Endothelial cell (in vitro differentiated cells): ENCODE results near the gene MDK. TPM values are rescaled to one million over a fixed set of nuclear protein-coding genes. Genes with fewer than 3 reads are reported as not detected.

Experiments used
- DNase-seq: peaks from one replicate; pipeline ENCODE4 v3.0.0; 2021; ENCODE audit warnings: low spot score
- H3K27ac Mint-ChIP-seq: one replicate; pipeline ENCODE4 v1.8.0; 2021; ENCODE audit warnings: mixed read lengths, inconsistent platforms; ENCODE audit not compliant: unreplicated experiment
- H3K27me3 Mint-ChIP-seq: one replicate; pipeline ENCODE4 v1.8.0; 2021; ENCODE audit warnings: mild to moderate bottlenecking, moderate library complexity, mixed read lengths, inconsistent platforms; ENCODE audit not compliant: unreplicated experiment
- H3K36me3 Mint-ChIP-seq: one replicate; pipeline ENCODE4 v1.8.0; 2021; ENCODE audit warnings: mild to moderate bottlenecking, low read depth, mixed read lengths, inconsistent platforms; ENCODE audit not compliant: unreplicated experiment
- H3K4me1 Mint-ChIP-seq: one replicate; pipeline ENCODE4 v1.8.0; 2021; ENCODE audit warnings: mild to moderate bottlenecking, mixed read lengths, inconsistent platforms; ENCODE audit not compliant: unreplicated experiment
- H3K4me3 Mint-ChIP-seq: one replicate; pipeline ENCODE4 v1.8.0; 2021; ENCODE audit warnings: mild to moderate bottlenecking, mixed read lengths, inconsistent platforms; ENCODE audit not compliant: unreplicated experiment
- H3K9me3 Mint-ChIP-seq: one replicate; pipeline ENCODE4 v1.8.0; 2021; ENCODE audit warnings: mixed read lengths, inconsistent platforms; ENCODE audit not compliant: unreplicated experiment
- total RNA-seq: library from RNA; stranded (reverse); fragmentation: NEBNext Ultra II Directional; extraction: Animal tissue kit (Norgen Biotek cat#: 25700); gene quantifications from one replicate; pipeline ENCODE4 v1.2.1, GENCODE V29; 2021; ENCODE audit not compliant: unreplicated experiment
- TF ChIP-seq, protein P1 (sequence below): fragments of 200-600 bp; sonication (generic); IDR thresholded peaks from one replicate; pipeline ENCODE4 v1.5.0; 2021; ENCODE audit warnings: antibody characterized with exemption; ENCODE audit not compliant: unreplicated experiment

The MDK gene
- total RNA-seq, 1 donor from 2014 or later: 553 TPM

DNA sequence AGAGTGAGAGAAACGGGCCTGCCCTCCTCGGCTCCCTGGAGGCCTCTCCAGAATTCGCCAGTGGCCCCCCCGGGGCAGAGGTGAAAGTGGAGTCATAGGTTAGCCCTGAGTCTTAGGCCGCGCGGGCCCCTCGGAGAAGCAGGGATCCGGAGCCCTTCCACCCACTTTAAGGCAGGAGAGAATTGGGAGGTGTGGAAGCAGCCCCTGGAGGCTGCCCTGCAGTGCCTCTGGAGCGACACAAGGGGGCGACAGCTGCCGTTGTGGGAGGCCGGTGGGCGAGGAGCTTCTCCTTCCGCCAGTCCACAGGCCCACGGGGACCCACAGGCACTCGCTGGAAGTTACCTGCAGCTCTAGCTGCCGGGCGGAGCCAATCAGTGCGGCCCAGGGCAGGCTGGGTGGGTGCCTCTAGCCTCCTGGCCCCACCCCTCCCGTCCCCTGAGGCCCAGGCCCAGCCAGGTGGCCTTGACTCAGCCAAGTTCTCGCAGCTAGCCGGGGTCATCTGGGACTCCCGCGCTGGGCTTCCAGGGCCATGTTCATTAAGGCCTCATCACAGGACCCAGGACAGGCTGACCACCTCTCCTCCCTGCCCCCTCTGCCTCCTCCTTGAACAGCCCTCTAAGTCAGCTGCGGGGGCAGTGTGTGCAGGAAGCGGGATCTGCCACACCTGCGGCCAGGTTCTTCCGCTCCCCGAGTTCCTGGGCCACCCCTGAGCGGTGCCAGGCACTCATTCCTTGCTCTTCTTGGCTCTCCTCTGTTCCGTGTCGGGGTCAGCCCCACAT, 29.2 kb upstream of the MDK start:
- H3K27ac Mint-ChIP-seq: no peak overlapping the region
- H3K4me1 Mint-ChIP-seq: peaks cover 31% of the 10 kb centered on the region
- no peaks in the 10 kb centered on the region for H3K9me3 Mint-ChIP-seq
- peaks cover 7% of the 10 kb centered on the region for H3K36me3 Mint-ChIP-seq
- TF ChIP-seq, protein P1, sequence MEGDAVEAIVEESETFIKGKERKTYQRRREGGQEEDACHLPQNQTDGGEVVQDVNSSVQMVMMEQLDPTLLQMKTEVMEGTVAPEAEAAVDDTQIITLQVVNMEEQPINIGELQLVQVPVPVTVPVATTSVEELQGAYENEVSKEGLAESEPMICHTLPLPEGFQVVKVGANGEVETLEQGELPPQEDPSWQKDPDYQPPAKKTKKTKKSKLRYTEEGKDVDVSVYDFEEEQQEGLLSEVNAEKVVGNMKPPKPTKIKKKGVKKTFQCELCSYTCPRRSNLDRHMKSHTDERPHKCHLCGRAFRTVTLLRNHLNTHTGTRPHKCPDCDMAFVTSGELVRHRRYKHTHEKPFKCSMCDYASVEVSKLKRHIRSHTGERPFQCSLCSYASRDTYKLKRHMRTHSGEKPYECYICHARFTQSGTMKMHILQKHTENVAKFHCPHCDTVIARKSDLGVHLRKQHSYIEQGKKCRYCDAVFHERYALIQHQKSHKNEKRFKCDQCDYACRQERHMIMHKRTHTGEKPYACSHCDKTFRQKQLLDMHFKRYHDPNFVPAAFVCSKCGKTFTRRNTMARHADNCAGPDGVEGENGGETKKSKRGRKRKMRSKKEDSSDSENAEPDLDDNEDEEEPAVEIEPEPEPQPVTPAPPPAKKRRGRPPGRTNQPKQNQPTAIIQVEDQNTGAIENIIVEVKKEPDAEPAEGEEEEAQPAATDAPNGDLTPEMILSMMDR: peak; percentile 91
- peak; percentile 80 for DNase-seq
- H3K4me3 Mint-ChIP-seq: no peak overlapping the region
- peaks cover 17% of the 10 kb centered on the region for H3K27me3 Mint-ChIP-seq

DNA sequence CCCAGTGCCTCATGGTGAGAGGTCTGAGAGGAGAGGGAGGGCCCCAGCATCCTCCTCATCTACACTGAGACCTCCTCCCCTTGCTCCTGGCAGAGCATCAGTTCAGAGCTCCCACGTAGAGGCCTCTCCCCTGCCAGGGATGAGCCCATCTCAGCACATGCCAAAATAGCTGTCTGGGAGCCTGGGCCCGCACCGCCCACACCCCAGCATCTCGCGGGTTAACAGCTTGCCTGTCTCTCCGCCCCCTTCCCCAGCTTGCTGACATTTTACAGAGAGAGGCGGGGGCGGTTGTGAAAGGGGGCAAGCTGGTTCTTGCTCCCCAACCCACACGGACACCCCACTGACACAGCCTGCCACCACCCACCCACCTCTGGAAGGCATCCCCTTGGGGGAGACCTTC, 27.8 kb upstream of the MDK start:
- peaks cover 24% of the 10 kb centered on the region for H3K4me1 Mint-ChIP-seq
- H3K27me3 Mint-ChIP-seq: peaks cover 12% of the 10 kb centered on the region
- DNase-seq: no peak
- peaks cover 7% of the 10 kb centered on the region for H3K36me3 Mint-ChIP-seq
- no peak overlapping the region for H3K27ac Mint-ChIP-seq
- no peaks in the 10 kb centered on the region for H3K9me3 Mint-ChIP-seq
- TF ChIP-seq, protein P1: no peak
- no peak overlapping the region for H3K4me3 Mint-ChIP-seq

DNA sequence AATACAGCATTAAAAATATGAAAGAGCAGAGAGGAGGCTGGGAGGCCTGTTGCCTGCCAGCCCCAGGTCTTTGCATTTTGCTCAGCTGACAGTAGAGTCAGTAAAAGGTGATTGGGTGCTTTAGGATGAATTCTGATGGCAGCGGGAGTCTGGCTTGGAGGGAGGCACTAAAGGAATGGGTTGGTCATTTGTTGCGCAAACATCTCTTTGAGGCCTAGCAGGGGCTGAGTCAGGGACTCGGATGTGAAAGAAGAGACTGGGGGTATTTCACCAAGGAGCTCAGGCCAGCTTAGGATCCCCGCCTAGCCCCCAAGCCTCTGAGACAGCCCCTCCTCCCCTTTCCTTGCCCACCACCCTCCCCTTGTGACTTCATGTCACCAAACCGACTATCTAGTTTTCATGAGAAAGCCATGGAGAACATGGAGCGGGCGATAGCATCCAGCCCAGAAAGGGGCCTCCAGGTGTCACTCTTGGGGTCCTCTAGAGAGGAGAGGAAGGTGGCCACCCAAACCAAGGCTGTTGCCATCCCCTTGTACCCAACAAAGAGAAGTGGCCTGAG, 24.5 kb upstream of the MDK start:
- TF ChIP-seq, protein P1: no peak
- no peak for DNase-seq
- Mint-ChIP-seq H3K4me1 (peaks cover 16% of the 10 kb centered on the region), H3K36me3 (peaks cover 10% of the 10 kb centered on the region), H3K4me3 (peak overlapping the region; percentile 62), H3K27ac (peak overlapping the region; percentile 48), H3K27me3 (peaks cover 6% of the 10 kb centered on the region), H3K9me3 (no peaks in the 10 kb centered on the region)

DNA sequence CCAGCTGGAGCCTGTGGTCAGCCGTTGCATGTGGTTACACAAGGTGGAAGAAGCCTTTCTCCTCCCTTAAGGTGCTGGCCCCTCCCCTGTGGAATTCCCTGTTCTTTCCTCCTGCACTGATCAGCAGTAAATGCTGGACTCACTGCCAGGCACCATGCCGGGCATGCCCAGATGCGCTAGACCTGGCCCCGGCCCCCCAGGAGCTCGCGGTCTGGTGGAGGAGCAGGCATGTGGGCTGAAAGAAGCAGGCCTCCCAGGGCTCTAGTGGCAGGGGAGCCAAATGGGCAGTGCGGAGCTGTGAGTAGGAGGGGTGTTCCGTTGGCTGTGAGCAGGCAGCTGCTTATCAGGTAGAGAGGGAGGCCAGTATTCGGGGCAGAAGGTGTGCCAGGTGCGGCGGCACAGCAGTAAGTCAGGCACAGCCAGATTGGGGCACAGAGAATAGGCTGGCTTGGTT, 24.0 kb upstream of the MDK start:
- TF ChIP-seq, protein P1: no peak
- Mint-ChIP-seq H3K4me1 (peaks cover 19% of the 10 kb centered on the region), H3K4me3 (no peak overlapping the region), H3K27ac (no peak overlapping the region), H3K36me3 (peaks cover 10% of the 10 kb centered on the region), H3K27me3 (peaks cover 6% of the 10 kb centered on the region), H3K9me3 (no peaks in the 10 kb centered on the region)
- no peak for DNase-seq

DNA sequence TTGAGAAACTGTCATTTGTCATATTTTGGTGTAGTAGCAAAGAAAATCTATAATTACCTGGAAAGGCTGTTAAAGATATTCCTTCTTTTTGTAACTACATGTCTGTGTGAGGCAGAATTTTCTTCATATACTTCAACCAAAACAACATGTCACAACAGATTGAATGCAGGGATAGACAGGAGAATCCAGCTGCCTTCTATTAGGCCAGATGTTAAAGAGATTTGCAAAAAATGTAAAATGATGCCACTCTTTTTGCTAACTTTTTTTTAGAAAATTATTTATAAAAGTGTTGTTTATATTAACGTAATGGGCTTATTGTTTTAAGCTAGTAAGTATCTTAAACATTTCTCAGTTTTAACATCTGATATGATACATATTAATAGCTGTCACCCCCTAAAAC, 21.5 kb upstream of the MDK start:
- Mint-ChIP-seq H3K27me3 (peaks cover 3% of the 10 kb centered on the region), H3K9me3 (no peaks in the 10 kb centered on the region), H3K36me3 (peaks cover 3% of the 10 kb centered on the region), H3K27ac (no peak overlapping the region), H3K4me1 (peaks cover 23% of the 10 kb centered on the region), H3K4me3 (no peak overlapping the region)
- DNase-seq: no peak
- TF ChIP-seq, protein P1: no peak
